ENCODE measurements around the gene BAIAP2L1.

- TF ChIP-seq POLR2A (IDR thresholded peaks at IDR 0.05), result no peak
- no peak for TF ChIP-seq CTCF (IDR thresholded peaks at IDR 0.05)
Observed at GRCh38 chr7:98362517-98362916, 38.4 kb downstream of the BAIAP2L1 start.

Data from uterus (tissue), 2 donors.